Motor neuron (in vitro differentiated cells): ENCODE data around the gene ATAD3B. TPM values are rescaled to one million over a fixed set of nuclear protein-coding genes. Genes with fewer than 3 reads are reported as not detected.

Experiments used
- ATAC-seq, 8 experiments: fragments of 200-7000 bp; cut with Tn5 transposase; replicated peaks in 6 of 8; 2 replicates each; pipeline ENCODE4 v1.8.0; 2021; ENCODE audit warnings: mild to moderate bottlenecking in 8 of 8, moderate library complexity in 8 of 8
- H3K27ac ChIP-seq, 2 donors: fragments of 250-450 bp; sonication (Bioruptor Pico); 2 replicates each; pipeline ENCODE4 v1.9.0; 2021; ENCODE audit warnings: antibody characterized with exemption in 2 of 2, mild to moderate bottlenecking in 2 of 2, moderate library complexity in 1 of 2
- H3K4me1 ChIP-seq, 2 donors: fragments of 250-450 bp; sonication (Bioruptor Pico); replicated peaks in 1 of 2; 2 replicates each; pipeline ENCODE4 v1.6.1; 2021; ENCODE audit warnings: antibody characterized with exemption in 2 of 2, mild to moderate bottlenecking in 2 of 2, moderate library complexity in 1 of 2
- H3K4me3 ChIP-seq, 5 donors: fragments of 250-450 bp; sonication (Bioruptor Pico); 2 replicates each; pipeline ENCODE4 v1.9.0; 2021; ENCODE audit warnings: antibody characterized with exemption in 5 of 5, mild to moderate bottlenecking in 5 of 5, moderate library complexity in 4 of 5
- WGBS, 10 experiments: fragments of 450-650 bp; shearing (Covaris generic); methylation state at CpG; one replicate each; pipeline ENCODE4 v1.0.0; 2022; 5-methylcytosine and 5-hydroxymethylcytosine counted together
- in situ Hi-C, 9 experiments: fragments of 400-800 bp; cut with MboI; loops; one replicate each; pipeline ENCODE4 v1.15.0; 2021; ENCODE audit warnings: low sequenced_read_pairs in 9 of 9, low pct_unique_long_range_greater_than_20kb in 2 of 9; ENCODE audit not compliant: unreplicated experiment in 9 of 9
- total RNA-seq, 8 experiments: library from RNA; unstranded; fragments of 300-600 nt; gene quantifications; 2 replicates each; pipeline versions ENCODE4 v1.2.3 to v1.2.4, GENCODE V29; 2022

The ATAD3B gene
- total RNA-seq, 8 experiments from 2014 or later, result 15.2 to 66.0 (median 32.7) TPM

GRCh38 chr1:1540090-1540817 is 68.7 kb downstream of the ATAD3B start, which contains the start of gene TMEM240:
TMEM240 (minus strand) TSS chr1:1540624; CDS start chr1:1540346, 278 bp downstream.
- Histone ChIP-seq H3K4me3 (peak within 1 kb of the TSS; percentile 36 to 80 (median 46)), H3K4me1 (peaks cover 14 to 28% of the 10 kb centered on the region in 2 donors), H3K27ac (peak within 1 kb of the TSS; percentile 73 to 85)
- in situ Hi-C loops, result loop anchor here in 1 of 9 experiments (10.0 kb wide), 1 partner anchor 65 kb away; the partner anchor contains the start of gene FNDC10
- ATAC-seq, result peak; percentile 66 to 86 (median 72)
- WGBS, 10 experiments, result no CpG with 5 or more reads among the region's 100 CpGs

GRCh38 chr1:1540818-1541628 is 69.5 kb downstream of the ATAD3B start:
- Histone ChIP-seq H3K27ac (peak overlapping the region; percentile 73 to 85), H3K4me3 (peak overlapping the region; percentile 36 to 80 (median 46)), H3K4me1 (peaks cover 14 to 28% of the 10 kb centered on the region in 2 donors)
- ATAC-seq, result peak in 6 of 8 experiments; percentile 5 to 38 (median 12)
- in situ Hi-C loops, result loop anchor here in 1 of 9 experiments (10.0 kb wide), 1 partner anchor 64 kb away; the partner anchor contains the start of gene FNDC10
- 47 to 100% (median 100%) methylated on average over 1 to 6 of the region's 53 CpGs; no CpG with 5 or more reads in 5 of the 10 experiments for WGBS, 10 experiments

- Histone ChIP-seq H3K27ac (peak overlapping the region in 1 of 2 donors; percentile 31), H3K4me3 (no peak overlapping the region), H3K4me1 (peaks cover 14 to 28% of the 10 kb centered on the region in 2 donors)
- in situ Hi-C loops, result loop anchor here in 1 of 9 experiments (10.0 kb wide), 1 partner anchor 63 kb away; the partner anchor contains the start of gene FNDC10
- 77 to 100% (median 84%) methylated on average over 2 to 23 of the region's 37 CpGs; no CpG with 5 or more reads in 1 of the 10 experiments for WGBS, 10 experiments
- ATAC-seq, result peak in 2 of 8 experiments; percentile 11 to 17
These were observed 70.6 kb downstream of the ATAD3B start for GRCh38 chr1:1541956-1542765.

GRCh38 chr1:1542766-1543705 is 71.5 kb downstream of the ATAD3B start:
- ATAC-seq, result no peak
- Histone ChIP-seq H3K27ac (peak overlapping the region in 1 of 2 donors; percentile 31), H3K4me3 (no peak overlapping the region), H3K4me1 (peaks cover 14 to 28% of the 10 kb centered on the region in 2 donors)
- in situ Hi-C loops, result loop anchor here in 1 of 9 experiments (10.0 kb wide), 1 partner anchor 62 kb away; the partner anchor contains the start of gene FNDC10
- 60 to 96% (median 92%) methylated on average over 1 to 35 of the region's 45 CpGs; no CpG with 5 or more reads in 6 of the 10 experiments for WGBS, 10 experiments

GRCh38 chr1:1543706-1544099 is 72.1 kb downstream of the ATAD3B start:
- Histone ChIP-seq H3K27ac (no peak overlapping the region), H3K4me1 (peaks cover 14 to 27% of the 10 kb centered on the region in 2 donors)
- in situ Hi-C loops, result loop anchor here in 1 of 9 experiments (10.0 kb wide), 1 partner anchor 61 kb away; the partner anchor contains the start of gene FNDC10

GRCh38 chr1:1544544-1544943 is 73.0 kb downstream of the ATAD3B start:
- 87 to 100% (median 91%) methylated on average over 1 to 8 of the region's 10 CpGs; no CpG with 5 or more reads in 6 of the 10 experiments for WGBS, 10 experiments
- in situ Hi-C loops, result loop anchor here in 1 of 9 experiments (10.0 kb wide), 1 partner anchor 60 kb away; the partner anchor contains the start of gene FNDC10
- H3K4me3 ChIP-seq, result no peak overlapping the region
- peaks cover 5 to 19% of the 10 kb centered on the region in 2 donors for H3K4me1 ChIP-seq
- H3K27ac ChIP-seq, result no peak overlapping the region
- ATAC-seq, result no peak

More at GRCh38 chr1:1543706-1544099, 72.1 kb downstream of the ATAD3B start:
- WGBS, 10 experiments, result 50 to 93% (median 74%) methylated on average over 1 to 5 of the region's 19 CpGs; no CpG with 5 or more reads in 5 of the 10 experiments
- no peak overlapping the region for H3K4me3 ChIP-seq
- peak in 1 of 8 experiments; percentile 10 for ATAC-seq

Other genes starting within 250 kb of the ATAD3B start
- 100 to 1,000 TPM in 3 of 8 experiments, 10 to 100 TPM in 5; 53.9 to 202 (median 76.8) TPM for gene SDF4, start 239.8 kb upstream of the ATAD3B start, total RNA-seq
- gene B3GALT6, start 239.5 kb upstream of the ATAD3B start, total RNA-seq, result 10 to 100 TPM in 7 of 8 experiments, 1 to 10 TPM in 1; 9.7 to 36.9 (median 19.7) TPM
- gene C1QTNF12, start 225.0 kb upstream of the ATAD3B start, total RNA-seq, result 1 to 10 TPM in 6 of 8 experiments, under 1 TPM in 1, not detected in 1; 0.99 to 6.1 (median 1.8) TPM
- 10 to 100 TPM; 34.4 to 62.7 (median 46.5) TPM for gene UBE2J2, start 197.9 kb upstream of the ATAD3B start, total RNA-seq
- gene SCNN1D, start 191.3 kb upstream of the ATAD3B start, total RNA-seq, result 1 to 10 TPM; 1.8 to 6.9 (median 3.2) TPM
- gene ACAP3, start 163.8 kb upstream of the ATAD3B start, total RNA-seq, result 10 to 100 TPM; 23.9 to 88.9 (median 48.9) TPM
- gene PUSL1, start 163.2 kb upstream of the ATAD3B start, total RNA-seq, result 10 to 100 TPM; 12.0 to 45.8 (median 22.4) TPM
- 100 to 1,000 TPM in 4 of 8 experiments, 10 to 100 TPM in 4; 67.5 to 142 (median 103) TPM for gene INTS11, start 147.1 kb upstream of the ATAD3B start, total RNA-seq
- 10 to 100 TPM; 11.2 to 22.4 (median 13.4) TPM for gene CPTP, start 147.0 kb upstream of the ATAD3B start, total RNA-seq
- gene TAS1R3, start 140.5 kb upstream of the ATAD3B start, total RNA-seq, result 1 to 10 TPM in 6 of 8 experiments, under 1 TPM in 2; 0.65 to 2.3 (median 1.2) TPM
- gene DVL1, start 122.3 kb upstream of the ATAD3B start, total RNA-seq, result 10 to 100 TPM; 47.8 to 81.4 (median 56.8) TPM
- 100 to 1,000 TPM in 2 of 8 experiments, 10 to 100 TPM in 6; 13.2 to 115 (median 34.5) TPM for gene MXRA8, start 113.2 kb upstream of the ATAD3B start, total RNA-seq
- gene AURKAIP1, start 96.6 kb upstream of the ATAD3B start, total RNA-seq, result 100 to 1,000 TPM in 7 of 8 experiments, 10 to 100 TPM in 1; 85.0 to 210 (median 152) TPM
- gene CCNL2, start 72.4 kb upstream of the ATAD3B start, total RNA-seq, result 100 to 1,000 TPM in 7 of 8 experiments, 10 to 100 TPM in 1; 99.6 to 392 (median 163) TPM
- gene MRPL20, start 64.5 kb upstream of the ATAD3B start, total RNA-seq, result 100 to 1,000 TPM; 127 to 221 (median 160) TPM
- gene ANKRD65, start 50.5 kb upstream of the ATAD3B start, total RNA-seq, result 1 to 10 TPM in 2 of 8 experiments, under 1 TPM in 6; 0.21 to 1.9 (median 0.61) TPM
- gene VWA1, start 36.1 kb upstream of the ATAD3B start, total RNA-seq, result 10 to 100 TPM in 2 of 8 experiments, 1 to 10 TPM in 5, under 1 TPM in 1; 0.51 to 19.5 (median 5.8) TPM
- gene ATAD3C, start 22.1 kb upstream of the ATAD3B start, total RNA-seq, result 1 to 10 TPM in 2 of 8 experiments, under 1 TPM in 6; 0.38 to 2.1 (median 0.64) TPM
- 10 to 100 TPM; 19.8 to 65.2 (median 35.2) TPM for gene ATAD3A, start 40.4 kb downstream of the ATAD3B start, total RNA-seq
- 10 to 100 TPM in 5 of 8 experiments, 1 to 10 TPM in 1, under 1 TPM in 2; 0.61 to 14.0 (median 10.5) TPM for gene TMEM240, start 68.9 kb downstream of the ATAD3B start, total RNA-seq
- gene SSU72, start 103.1 kb downstream of the ATAD3B start, total RNA-seq, result 100 to 1,000 TPM in 2 of 8 experiments, 10 to 100 TPM in 6; 73.2 to 138 (median 95.5) TPM
- gene FNDC10, start 128.4 kb downstream of the ATAD3B start, total RNA-seq, result 10 to 100 TPM in 1 of 8 experiments, 1 to 10 TPM in 7; 4.6 to 10.3 (median 6.9) TPM
- gene MIB2, start 143.7 kb downstream of the ATAD3B start, total RNA-seq, result 10 to 100 TPM; 19.4 to 71.9 (median 41.6) TPM
- gene MMP23B, start 160.4 kb downstream of the ATAD3B start, total RNA-seq, result 10 to 100 TPM in 1 of 8 experiments, 1 to 10 TPM in 7; 1.3 to 11.8 (median 2.5) TPM
- gene CDK11B, start 187.2 kb downstream of the ATAD3B start, total RNA-seq, result 10 to 100 TPM; 15.5 to 32.9 (median 23.5) TPM
- 10 to 100 TPM; 35.5 to 98.7 (median 58.9) TPM for gene SLC35E2B, start 221.0 kb downstream of the ATAD3B start, total RNA-seq